Measurements from ENCODE around the gene INCA1.
A peak's percentile ranks its signal among the peaks of the same experiment; 100 is the strongest.
"Not testable (repeated sequence)": the region's sequence is repeated elsewhere in the genome, so short reads cannot be mapped to it uniquely, and the experiment has no call there.

The INCA1 gene, protein sequence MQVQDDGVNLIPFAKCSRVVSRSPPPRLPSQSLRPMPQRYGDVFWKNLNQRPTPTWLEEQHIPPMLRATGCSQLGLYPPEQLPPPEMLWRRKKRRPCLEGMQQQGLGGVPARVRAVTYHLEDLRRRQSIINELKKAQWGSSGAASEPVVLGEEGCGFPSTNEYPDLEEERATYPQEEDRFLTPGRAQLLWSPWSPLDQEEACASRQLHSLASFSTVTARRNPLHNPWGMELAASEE

DNA sequence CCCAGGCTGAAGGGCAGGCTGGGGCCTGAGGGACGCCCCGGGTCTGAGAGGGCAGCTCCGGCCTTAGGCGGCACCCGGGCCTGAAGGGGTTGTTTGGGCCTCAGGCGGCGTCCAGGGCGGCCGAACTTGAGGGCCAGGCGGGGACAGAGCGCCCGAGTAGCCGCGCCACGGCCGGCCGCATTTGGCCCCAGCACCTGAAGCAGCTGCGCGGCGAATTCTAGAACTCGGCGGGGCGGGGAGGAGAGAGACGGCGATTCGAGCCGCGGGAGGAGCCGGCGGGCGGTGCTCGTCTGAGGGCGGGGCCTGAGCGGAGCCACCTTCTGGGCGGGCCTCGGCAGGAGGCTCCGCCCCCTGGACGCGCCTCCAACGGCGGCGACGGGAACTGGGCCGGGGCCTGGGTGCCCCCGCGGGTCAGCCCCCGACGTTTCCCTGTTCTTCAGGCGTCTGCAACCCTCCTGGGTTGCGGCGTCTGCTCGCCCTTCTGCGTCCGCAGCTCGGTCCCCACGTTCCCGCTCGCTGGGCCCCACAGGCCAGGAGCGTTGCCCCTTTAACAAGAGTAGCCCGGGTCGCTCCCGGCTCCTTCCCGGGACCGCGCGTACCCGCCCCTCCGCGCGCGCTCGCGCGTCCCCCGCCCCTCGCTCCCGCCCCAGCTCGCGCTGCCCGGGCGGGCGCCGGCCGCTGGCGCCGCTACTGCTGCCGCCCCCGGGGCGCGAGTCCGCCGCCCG, at the start of gene INCA1, which contains the start of gene KIF1C:
INCA1 (minus strand) TSS at position 221 of the 725 bp plus-strand sequence. CDS start 3,085 bp downstream, outside the sequence.
KIF1C (plus strand) TSS at position 649 of the 725 bp plus-strand sequence. CDS start 2,297 bp downstream, outside the sequence.
- peak; percentile 99 for DNase-seq (ENCODE audit: low spot score)

DNA sequence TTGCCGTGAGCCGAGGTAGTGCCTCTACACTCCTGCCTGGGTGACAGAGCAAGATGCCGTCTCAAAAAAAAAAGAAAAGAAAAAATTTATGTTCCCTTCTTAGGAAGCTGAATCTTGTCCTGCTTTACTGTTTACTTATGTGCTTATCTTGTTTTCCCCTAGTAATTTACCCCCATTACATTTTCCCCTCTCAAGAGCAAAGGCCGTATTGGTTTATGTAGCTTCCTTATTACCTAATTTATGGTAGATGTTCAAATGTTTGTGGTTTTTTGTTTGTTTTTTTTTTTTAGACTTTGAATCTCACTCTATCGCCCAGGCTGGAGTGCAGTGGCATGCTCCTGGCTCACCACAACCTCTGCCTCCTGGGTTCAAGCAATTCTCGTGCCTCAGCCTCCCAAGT, 48.2 kb upstream of the INCA1 start:
- no peak for DNase-seq (ENCODE audit: low spot score)

DNA sequence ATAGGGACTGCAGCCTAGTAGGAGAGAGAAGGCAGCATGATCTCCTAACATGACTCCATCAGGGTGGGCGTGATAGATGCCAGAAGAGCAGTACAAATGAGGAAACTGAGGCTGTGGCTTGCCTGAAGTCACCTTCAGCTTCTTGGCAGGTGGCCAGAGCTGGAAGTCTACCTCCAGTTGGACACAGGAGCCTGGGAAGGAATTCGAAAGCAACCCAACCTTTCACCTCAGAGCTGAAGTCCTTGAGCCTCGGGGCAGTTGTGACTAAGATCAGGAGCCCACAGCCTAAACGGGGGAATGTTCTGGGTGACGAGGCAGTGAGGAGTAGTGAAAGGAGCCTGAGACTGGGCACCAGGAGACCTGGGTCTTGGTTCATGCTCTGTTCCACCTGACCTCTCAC, 47.3 kb upstream of the INCA1 start:
- no peak for DNase-seq (ENCODE audit: low spot score)

DNA sequence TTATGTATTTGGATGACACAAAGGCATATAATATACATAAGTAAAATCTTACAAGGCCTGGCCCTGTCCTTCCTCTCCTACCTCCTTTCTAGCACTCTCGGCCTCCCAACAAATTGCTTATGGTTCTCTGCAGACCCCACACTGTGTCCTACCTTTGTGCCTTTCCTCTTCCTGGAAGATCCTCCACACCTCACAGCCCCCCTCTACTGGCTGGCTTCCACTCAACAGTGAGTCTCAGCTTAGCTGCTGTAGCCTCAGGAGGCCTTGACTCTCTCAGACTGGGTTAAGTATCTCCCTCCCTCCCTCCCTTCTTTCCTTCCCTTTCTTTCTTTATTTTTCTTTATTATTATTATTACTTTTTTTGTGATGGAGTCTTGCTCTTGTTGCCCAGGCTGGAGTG, 46.2 kb upstream of the INCA1 start:
- no peak for DNase-seq (ENCODE audit: low spot score)

DNA sequence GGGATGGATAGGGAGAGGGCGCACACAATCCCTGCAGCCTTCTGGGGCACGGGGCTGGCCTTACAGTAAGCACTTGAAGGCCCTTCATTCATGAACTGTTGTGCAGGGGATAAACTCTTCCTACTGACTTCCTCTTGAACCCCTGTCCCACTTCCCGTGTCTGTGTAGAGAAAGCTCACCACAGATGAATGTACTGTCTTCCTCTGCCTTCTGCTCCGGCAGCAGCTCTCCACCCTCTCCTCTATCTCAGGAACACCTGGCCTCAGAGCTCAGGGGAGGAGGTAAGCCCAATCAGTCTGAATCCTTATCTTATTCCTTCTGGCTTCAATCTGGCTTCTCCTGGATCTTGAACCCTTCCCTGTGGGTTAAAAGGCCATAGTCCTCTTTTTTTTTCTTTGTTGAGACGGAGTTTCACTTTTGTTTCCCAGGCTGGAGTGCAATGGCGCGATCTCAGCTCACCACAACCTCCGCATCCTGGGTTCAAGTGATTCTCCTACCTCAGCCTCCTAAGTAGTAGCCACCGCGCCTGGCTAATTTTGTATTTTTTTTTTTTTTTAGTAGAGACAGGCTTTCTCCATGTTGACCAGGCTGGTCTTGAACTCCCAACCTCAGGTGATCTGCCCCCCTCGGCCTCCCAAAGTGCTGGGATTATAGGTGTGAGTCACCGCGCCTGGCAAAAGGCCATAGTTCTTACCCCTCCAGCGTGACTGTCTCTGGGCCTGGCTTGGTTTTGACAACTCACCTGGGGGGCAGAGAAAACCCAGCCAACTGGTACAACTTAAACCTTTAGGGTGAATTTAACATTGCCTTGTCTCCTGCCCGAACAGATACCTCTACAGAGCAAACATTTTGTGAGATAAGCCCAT, 45.1 kb upstream of the INCA1 start:
- DNase-seq (ENCODE audit: low spot score): no peak

DNA sequence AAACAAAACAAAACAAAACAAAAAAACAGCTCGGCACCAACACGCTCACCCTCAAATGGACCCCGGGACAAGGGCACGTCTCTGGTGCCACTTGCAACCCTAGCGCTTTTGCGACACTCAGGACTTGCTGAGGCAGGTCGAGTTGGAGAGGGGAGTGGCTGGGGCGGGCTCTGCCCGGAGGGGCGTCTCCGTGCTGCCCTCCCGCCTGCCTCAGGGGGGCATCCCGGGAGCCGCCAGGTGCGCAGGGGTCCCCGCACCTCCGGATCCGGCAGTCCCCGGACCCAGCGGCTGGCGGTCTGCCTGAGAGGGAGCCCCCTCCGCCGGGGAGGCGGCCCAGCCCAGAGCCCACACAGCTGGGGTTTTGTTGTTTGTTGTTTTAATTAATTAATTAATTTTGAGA, 38.0 kb upstream of the INCA1 start, which contains the start of gene SLC52A1:
SLC52A1 (minus strand) TSS at position 112 of the 400 bp plus-strand sequence. CDS start 820 bp downstream, outside the sequence.
- DNase-seq (ENCODE audit: low spot score): peak; percentile 43

DNA sequence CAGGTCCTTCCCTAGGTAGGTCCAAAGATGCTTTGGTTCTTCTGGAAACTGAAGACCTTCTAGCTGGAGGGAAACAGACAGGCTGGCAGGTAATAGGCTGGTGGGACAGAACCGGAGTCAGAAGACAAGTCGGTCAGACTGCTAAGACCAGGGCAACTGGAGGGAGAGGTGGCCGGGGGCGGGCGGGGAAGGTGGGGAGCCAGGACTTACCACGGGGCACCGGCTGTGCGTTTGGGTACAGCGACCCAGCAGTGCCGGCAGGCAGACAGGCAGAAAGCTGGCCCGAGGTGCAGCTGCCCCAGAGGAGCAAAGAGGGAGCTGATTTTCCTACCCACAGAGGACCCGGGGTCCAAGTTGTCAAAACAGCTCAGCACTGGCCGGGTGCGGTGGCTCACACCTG, 37.3 kb upstream of the INCA1 start:
- no peak for DNase-seq (ENCODE audit: low spot score)

DNA sequence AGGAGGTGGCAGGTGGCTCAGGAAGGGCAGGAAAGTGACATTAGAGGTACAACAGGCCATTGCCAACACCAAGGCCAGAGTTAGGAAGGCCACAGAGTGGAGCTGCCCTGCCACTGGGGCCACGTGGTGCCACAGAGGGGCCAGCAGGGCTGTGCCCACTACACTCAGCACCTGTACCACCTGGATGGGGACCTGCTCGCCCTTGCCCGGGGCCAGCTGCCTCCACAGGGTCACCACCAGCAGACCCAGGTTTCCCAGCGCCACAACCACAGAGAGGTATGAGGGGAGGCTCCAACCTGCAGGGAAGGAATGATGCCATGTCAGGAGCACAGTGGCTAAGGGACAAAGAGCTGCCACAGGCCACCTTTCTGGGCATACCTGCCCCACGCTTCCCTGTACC, 36.7 kb upstream of the INCA1 start:
- no peak for DNase-seq (ENCODE audit: low spot score)

DNA sequence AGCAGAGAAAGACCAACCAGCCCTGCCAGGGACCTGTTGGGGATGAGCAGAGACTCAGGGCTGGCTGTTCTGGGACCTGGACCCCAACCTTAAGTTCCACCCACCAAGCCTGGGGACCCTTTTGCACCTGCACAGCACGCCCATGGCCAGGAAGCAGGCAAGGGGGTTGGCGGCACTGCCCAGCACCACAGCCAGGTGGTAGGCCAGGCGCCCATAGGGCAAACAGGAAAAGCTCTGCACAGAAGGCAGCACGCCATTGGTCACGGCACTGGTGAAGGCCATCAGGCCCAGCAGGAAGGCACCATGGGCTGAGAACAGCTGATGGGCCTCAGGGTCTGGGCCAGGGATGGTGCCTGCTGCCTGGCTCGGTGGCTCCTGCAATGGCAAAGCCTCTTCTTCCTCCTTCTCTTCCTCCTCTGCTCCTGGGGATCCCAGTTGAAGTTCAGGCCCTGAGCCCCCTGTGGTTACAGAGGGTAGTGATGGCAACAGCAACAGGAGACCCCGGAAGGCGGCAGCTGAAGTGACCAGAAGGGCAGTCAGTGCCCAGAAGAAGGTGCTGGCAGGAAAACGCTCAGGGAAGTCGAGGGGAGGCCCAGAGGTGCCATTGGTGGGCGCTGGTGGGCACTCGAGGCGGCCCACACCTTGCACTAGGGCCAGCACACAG, 36.2 kb upstream of the INCA1 start:
- no peak for DNase-seq (ENCODE audit: low spot score)

DNA sequence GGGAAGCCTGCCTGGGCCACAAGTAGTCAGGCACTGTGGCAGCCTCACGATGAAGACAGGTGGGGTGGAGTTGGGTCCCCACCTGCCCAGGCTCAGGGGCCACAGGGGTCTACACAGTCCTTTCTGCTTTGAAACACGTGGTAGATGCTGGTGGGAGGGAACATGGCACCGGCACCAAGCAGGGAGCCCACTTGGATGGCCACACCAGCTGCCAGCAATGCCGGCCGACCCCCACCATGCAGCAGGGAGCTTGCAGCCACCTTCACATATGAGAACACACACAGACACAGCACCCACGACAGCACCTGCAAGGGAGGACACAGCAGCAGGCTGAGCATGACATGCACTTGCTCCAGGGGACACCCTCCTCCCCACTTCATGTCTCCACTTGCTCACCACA, 35.5 kb upstream of the INCA1 start:
- DNase-seq (ENCODE audit: low spot score): no peak

DNA sequence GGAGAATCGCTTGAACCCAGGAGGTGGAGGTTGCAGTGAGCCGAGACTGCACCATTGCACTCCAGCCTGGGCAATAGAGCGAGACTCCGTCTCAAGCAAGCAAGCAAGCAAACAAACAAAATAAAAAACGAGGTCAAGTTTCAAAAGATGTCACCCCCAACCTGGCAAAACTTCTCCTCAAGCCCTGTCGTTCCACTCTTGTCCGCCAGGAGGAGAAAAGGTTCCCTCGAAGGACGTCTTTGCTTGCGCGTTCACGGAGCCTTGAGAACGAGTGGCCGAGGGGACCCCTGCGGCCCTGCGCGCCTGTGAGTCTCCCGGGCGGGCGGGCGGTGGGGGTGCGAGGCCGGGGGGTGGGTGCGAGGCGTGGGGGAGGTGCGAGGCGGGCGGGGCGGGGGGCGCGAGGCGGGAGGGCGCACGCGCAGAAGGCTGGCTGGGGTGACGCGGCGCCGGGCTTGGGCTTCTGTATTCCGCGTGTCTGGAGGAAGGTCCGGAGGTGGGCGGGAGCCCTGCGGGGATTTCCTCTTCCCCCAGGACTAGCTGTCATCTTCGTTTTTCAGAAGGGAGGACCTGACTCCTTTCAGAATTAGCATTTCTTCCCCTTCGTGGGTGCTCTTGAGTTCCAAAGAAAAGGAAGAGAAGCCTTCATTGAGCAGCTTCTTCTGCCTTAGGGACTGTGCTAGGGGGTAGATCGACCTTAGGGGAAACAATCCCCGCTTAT, 34.2 kb upstream of the INCA1 start:
- peak; percentile 93 for DNase-seq (ENCODE audit: low spot score)

DNA sequence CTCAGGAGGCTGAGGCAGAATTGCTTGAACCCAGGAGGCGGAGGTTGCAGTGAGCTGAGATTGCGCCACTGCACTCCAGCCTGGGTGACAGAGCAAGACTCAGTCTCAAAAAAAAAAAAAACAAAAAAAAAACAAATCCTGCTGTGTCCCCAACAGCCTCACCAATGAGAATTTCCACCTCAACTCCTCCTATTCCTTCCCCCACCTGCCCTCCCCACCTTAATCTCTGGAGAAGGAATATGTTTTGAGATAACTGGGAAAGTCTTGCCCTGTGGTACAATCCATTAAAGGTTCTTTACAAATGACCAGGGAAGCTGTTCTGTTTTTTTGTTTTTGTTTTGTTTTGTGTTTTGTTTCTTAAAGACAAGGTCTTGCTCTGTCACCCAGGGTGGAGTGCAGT, 32.8 kb upstream of the INCA1 start:
- not testable (repeated sequence) for DNase-seq (ENCODE audit: low spot score)

DNA sequence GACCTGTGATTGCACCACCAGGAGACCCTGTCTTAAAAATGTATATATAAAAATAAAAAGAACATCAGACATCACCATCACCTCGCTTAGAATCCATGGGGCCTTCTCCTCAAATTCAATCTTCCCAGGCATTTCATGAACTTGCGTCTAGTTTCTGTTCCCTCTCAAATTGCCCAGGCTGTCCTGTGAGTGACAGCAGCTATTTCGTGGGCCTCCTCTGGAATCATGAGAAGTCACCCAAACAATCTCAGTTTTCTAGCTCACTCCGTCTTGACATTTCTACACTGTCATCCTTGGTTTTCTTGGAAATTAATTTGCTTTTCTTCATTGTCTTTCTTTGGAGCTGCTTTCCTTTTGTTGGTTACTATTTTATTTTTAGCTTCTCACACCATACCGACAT, 30.6 kb upstream of the INCA1 start:
- DNase-seq (ENCODE audit: low spot score): no peak

DNA sequence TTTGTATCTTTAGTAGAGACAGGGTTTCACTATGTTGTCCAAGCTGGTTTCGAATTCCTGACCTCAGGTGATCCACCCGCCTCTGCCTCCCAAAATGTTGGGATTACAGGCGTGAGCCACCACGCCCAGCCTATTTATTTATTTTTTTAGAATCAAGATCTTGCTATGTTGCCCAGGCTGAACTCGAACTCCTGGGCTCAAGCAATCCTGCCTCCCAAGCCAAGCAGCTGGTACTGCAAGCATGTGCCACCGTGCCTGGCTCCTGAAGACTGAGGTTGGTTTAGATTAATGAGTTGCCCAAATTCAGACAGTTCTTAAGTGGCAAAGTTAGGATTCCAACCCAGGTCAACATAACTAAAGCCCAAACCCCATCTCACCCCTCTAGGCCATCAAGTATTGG, 30.0 kb upstream of the INCA1 start:
- no peak for DNase-seq (ENCODE audit: low spot score)

DNA sequence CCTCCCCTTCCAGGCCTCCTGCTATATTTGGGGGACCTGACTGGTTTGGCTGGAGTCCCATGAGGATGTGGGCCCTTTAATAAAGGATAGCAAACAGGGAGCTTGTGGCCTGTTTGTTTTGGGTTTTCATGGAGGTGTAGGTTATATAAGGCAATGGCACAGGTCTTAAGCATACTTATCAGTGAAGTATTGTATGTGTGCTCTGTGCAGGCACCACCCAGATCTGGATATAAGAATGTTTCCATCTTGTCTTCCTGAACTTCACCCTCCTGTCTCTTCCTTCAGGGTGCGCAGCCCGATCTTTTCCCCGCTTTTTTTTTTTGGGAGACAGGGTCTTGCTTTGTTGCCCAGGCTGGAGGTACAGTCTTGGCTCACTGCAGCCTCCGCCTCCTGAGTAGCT, 27.3 kb upstream of the INCA1 start:
- DNase-seq (ENCODE audit: low spot score): no peak

DNA sequence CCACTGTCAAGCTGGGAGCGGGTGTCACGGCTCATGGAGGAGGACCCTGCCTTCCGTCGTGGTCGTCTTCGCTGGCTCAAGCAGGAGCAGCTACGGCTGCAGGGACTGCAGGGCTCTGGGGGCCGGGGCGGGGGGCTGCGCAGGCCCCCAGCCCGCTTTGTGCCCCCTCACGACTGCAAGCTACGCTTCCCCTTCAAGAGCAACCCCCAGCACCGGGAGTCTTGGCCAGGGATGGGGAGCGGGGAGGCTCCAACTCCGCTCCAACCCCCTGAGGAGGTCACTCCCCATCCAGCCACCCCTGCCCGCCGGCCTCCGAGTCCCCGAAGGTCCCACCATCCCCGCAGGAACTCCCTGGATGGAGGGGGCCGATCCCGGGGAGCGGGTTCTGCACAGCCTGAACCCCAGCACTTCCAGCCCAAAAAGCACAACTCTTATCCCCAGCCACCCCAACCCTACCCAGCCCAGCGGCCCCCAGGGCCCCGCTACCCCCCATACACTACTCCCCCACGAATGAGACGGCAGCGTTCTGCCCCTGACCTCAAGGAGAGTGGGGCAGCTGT, 26.3 kb upstream of the INCA1 start:
- DNase-seq (ENCODE audit: low spot score): no peak

DNA sequence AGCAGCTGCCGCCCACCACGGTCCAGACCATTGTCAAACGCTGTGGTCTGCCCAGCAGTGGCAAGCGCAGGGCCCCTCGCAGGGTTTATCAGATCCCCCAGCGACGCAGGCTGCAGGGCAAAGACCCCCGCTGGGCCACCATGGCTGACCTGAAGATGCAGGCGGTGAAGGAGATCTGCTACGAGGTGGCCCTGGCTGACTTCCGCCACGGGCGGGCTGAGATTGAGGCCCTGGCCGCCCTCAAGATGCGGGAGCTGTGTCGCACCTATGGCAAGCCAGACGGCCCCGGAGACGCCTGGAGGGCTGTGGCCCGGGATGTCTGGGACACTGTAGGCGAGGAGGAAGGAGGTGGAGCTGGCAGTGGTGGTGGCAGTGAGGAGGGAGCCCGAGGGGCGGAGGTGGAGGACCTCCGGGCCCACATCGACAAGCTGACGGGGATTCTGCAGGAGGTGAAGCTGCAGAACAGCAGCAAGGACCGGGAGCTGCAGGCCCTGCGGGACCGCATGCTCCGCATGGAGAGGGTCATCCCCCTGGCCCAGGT, 24.9 kb upstream of the INCA1 start:
- no peak for DNase-seq (ENCODE audit: low spot score)

DNA sequence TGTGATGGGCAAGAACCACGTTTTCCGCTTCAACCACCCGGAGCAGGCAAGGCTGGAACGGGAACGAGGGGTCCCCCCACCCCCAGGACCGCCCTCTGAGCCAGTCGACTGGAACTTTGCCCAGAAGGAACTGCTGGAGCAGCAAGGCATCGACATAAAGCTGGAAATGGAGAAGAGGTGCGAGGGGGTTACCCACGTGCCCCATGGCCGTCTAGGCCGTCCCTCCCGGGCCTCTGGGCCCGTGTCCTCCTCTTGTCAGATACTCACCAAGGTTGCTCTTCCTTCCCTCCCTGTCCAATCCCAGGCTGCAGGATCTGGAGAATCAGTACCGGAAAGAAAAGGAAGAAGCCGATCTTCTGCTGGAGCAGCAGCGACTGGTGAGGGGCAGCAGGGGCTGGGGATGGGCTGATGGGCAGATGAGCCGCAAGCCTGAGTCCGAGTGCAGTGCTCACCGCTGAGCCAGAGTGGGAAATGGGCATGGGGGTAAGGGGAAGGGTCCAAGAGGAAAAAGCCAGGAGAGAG, 23.2 kb upstream of the INCA1 start:
- DNase-seq (ENCODE audit: low spot score): no peak

DNA sequence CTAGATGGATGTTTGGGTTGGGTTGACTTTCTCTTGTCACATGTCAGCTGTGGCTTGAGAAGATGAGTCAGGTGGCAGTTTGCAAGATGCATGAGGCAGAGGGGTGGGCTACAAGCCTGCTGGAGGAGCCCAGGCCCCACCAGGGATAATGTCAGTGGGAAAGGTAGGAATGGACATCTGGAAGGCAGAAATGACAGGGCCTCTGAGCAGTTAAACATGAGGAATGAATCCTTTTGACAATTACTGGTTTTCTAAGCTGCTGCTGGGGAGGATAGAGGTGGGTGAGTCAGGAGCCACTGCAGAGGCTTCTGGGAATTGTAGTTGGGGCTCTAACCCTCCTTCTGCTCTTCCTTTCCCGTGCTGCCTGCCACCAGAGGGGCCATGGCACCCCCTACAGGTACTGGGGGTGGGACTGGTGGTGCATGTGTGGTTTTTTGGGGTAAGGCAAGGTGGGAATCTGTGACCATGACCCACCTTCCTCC, 22.2 kb upstream of the INCA1 start:
- no peak for DNase-seq (ENCODE audit: low spot score)

DNA sequence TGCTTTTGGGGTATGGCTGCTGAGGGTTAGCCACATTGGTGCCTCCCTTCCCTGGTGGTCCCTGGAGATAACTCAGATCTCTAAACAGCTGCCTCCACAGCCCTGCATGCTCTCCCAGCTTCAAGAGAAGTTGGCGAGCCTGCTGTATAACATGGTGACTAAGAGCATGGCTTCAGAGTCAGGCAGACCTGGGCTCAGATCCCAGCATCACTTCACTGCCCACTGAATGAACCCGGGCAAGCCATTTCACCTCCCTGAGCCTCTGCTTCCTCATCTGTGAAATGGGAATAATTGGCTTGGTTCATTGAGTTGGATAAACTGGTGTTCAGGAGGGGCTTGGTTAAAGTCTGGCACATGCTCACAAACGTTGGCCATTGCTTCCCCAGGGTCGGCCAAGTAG, 17.0 kb upstream of the INCA1 start:
- no peak for DNase-seq (ENCODE audit: low spot score)

All from GM03348 (cell line).